ENCODE results near the gene GALK2. TPM values are rescaled to one million over a fixed set of nuclear protein-coding genes. Genes with fewer than 3 reads are reported as not detected.
"Not testable (repeated sequence)": the region's sequence is repeated elsewhere in the genome, so short reads cannot be mapped to it uniquely, and the experiment has no call there.

The GALK2 gene
- total and polyA plus RNA-seq, 9 donors: 13.4 to 26.5 (median 15.4) TPM

- Histone ChIP-seq H3K4me1 (ENCODE audit: control insufficient read depth, insufficient read depth, low read length) (no peaks in the 10 kb centered on the region), H3K27me3 (ENCODE audit: control insufficient read depth, insufficient read depth, low read length) (no peaks in the 10 kb centered on the region), H3K4me3 (ENCODE audit: low read length) (no peak overlapping the region), H3K9me3 (replicated peaks; ENCODE audit: control insufficient read depth, low read depth, low read length) (no peaks in the 10 kb centered on the region), H3K36me3 (ENCODE audit: control insufficient read depth, insufficient read depth, low read length) (no peaks in the 10 kb centered on the region), H3K27ac (ENCODE audit: low read length) (no peak overlapping the region)
- no peak for DNase-seq
- 55% methylated on average over 2 of the region's 4 CpGs for WGBS (ENCODE audit: insufficient coverage)
Measured at GRCh38 chr15:49327927-49328326, 157.9 kb downstream of the GALK2 start.

- no peaks in the 10 kb centered on the region for H3K36me3 ChIP-seq (ENCODE audit: control insufficient read depth, insufficient read depth, low read length)
- DNase-seq: no peak
- no peaks in the 10 kb centered on the region for H3K27me3 ChIP-seq (ENCODE audit: control insufficient read depth, insufficient read depth, low read length)
- H3K9me3 ChIP-seq (replicated peaks; ENCODE audit: control insufficient read depth, low read depth, low read length): no peaks in the 10 kb centered on the region
- no peak overlapping the region for H3K4me3 ChIP-seq (ENCODE audit: low read length)
- no peak overlapping the region for H3K27ac ChIP-seq (ENCODE audit: low read length)
- no peaks in the 10 kb centered on the region for H3K4me1 ChIP-seq (ENCODE audit: control insufficient read depth, insufficient read depth, low read length)
Measured at GRCh38 chr15:49328941-49329340, 158.9 kb downstream of the GALK2 start.

GRCh38 chr15:49330166-49330565 is 160.1 kb downstream of the GALK2 start:
- no peaks in the 10 kb centered on the region for H3K36me3 ChIP-seq (ENCODE audit: control insufficient read depth, insufficient read depth, low read length)
- H3K4me3 ChIP-seq (ENCODE audit: low read length): no peak overlapping the region
- H3K9me3 ChIP-seq (replicated peaks; ENCODE audit: control insufficient read depth, low read depth, low read length): no peaks in the 10 kb centered on the region
- H3K27ac ChIP-seq (ENCODE audit: low read length): no peak overlapping the region
- DNase-seq: no peak
- no peaks in the 10 kb centered on the region for H3K4me1 ChIP-seq (ENCODE audit: control insufficient read depth, insufficient read depth, low read length)
- no peaks in the 10 kb centered on the region for H3K27me3 ChIP-seq (ENCODE audit: control insufficient read depth, insufficient read depth, low read length)

- H3K9me3 ChIP-seq (replicated peaks; ENCODE audit: control insufficient read depth, low read depth, low read length): no peaks in the 10 kb centered on the region
- no peak overlapping the region for H3K4me3 ChIP-seq (ENCODE audit: low read length)
- H3K27me3 ChIP-seq (ENCODE audit: control insufficient read depth, insufficient read depth, low read length): no peaks in the 10 kb centered on the region
- H3K27ac ChIP-seq (ENCODE audit: low read length): no peak overlapping the region
- H3K36me3 ChIP-seq (ENCODE audit: control insufficient read depth, insufficient read depth, low read length): no peaks in the 10 kb centered on the region
- DNase-seq: no peak
- H3K4me1 ChIP-seq (ENCODE audit: control insufficient read depth, insufficient read depth, low read length): no peaks in the 10 kb centered on the region
Measured at GRCh38 chr15:49331442-49331841, 161.4 kb downstream of the GALK2 start.

GRCh38 chr15:49331951-49332350 is 161.9 kb downstream of the GALK2 start:
- 100% methylated on average over 1 of the region's 3 CpGs for WGBS (ENCODE audit: insufficient coverage)
- Histone ChIP-seq H3K4me3 (ENCODE audit: low read length) (no peak overlapping the region), H3K4me1 (ENCODE audit: control insufficient read depth, insufficient read depth, low read length) (no peaks in the 10 kb centered on the region)

GRCh38 chr15:49339656-49340055 is 169.6 kb downstream of the GALK2 start:
- H3K4me1 ChIP-seq (ENCODE audit: control insufficient read depth, insufficient read depth, low read length): no peaks in the 10 kb centered on the region
- no peaks in the 10 kb centered on the region for H3K27me3 ChIP-seq (ENCODE audit: control insufficient read depth, insufficient read depth, low read length)
- WGBS (ENCODE audit: insufficient coverage): 91% methylated on average over 9 of the region's 10 CpGs
- DNase-seq: no peak
- H3K4me3 ChIP-seq (ENCODE audit: low read length): no peak overlapping the region
- H3K36me3 ChIP-seq (ENCODE audit: control insufficient read depth, insufficient read depth, low read length): no peaks in the 10 kb centered on the region
- H3K9me3 ChIP-seq (replicated peaks; ENCODE audit: control insufficient read depth, low read depth, low read length): peaks cover 6% of the 10 kb centered on the region
- H3K27ac ChIP-seq (ENCODE audit: low read length): no peak overlapping the region

More at GRCh38 chr15:49331951-49332350, 161.9 kb downstream of the GALK2 start:
- Histone ChIP-seq H3K27ac (ENCODE audit: low read length) (no peak overlapping the region), H3K9me3 (replicated peaks; ENCODE audit: control insufficient read depth, low read depth, low read length) (no peaks in the 10 kb centered on the region), H3K27me3 (ENCODE audit: control insufficient read depth, insufficient read depth, low read length) (no peaks in the 10 kb centered on the region), H3K36me3 (ENCODE audit: control insufficient read depth, insufficient read depth, low read length) (no peaks in the 10 kb centered on the region)
- DNase-seq: no peak

- DNase-seq: no peak
- Histone ChIP-seq H3K4me1 (ENCODE audit: control insufficient read depth, insufficient read depth, low read length) (no peaks in the 10 kb centered on the region), H3K9me3 (replicated peaks; ENCODE audit: control insufficient read depth, low read depth, low read length) (peaks cover 6% of the 10 kb centered on the region), H3K27ac (ENCODE audit: low read length) (no peak overlapping the region), H3K36me3 (ENCODE audit: control insufficient read depth, insufficient read depth, low read length) (no peaks in the 10 kb centered on the region), H3K27me3 (ENCODE audit: control insufficient read depth, insufficient read depth, low read length) (no peaks in the 10 kb centered on the region), H3K4me3 (ENCODE audit: low read length) (no peak overlapping the region)
Measured at GRCh38 chr15:49343546-49343945, 173.5 kb downstream of the GALK2 start.

- not testable (repeated sequence) for H3K27ac ChIP-seq (ENCODE audit: low read length); H3K36me3 ChIP-seq (ENCODE audit: control insufficient read depth, insufficient read depth, low read length); H3K4me1 ChIP-seq (ENCODE audit: control insufficient read depth, insufficient read depth, low read length); DNase-seq; H3K27me3 ChIP-seq (ENCODE audit: control insufficient read depth, insufficient read depth, low read length); H3K4me3 ChIP-seq (ENCODE audit: low read length); H3K9me3 ChIP-seq (replicated peaks; ENCODE audit: control insufficient read depth, low read depth, low read length)
- WGBS (ENCODE audit: insufficient coverage): 98% methylated on average over 12 of the region's 17 CpGs
Measured at GRCh38 chr15:49354439-49354838, 184.4 kb downstream of the GALK2 start.

GRCh38 chr15:49361370-49361769 is 191.3 kb downstream of the GALK2 start:
- no CpG with 5 or more reads among the region's 3 CpGs for WGBS (ENCODE audit: insufficient coverage)
- DNase-seq: no peak
- no peaks in the 10 kb centered on the region for H3K4me1 ChIP-seq (ENCODE audit: control insufficient read depth, insufficient read depth, low read length)
- no peaks in the 10 kb centered on the region for H3K9me3 ChIP-seq (replicated peaks; ENCODE audit: control insufficient read depth, low read depth, low read length)
- H3K27me3 ChIP-seq (ENCODE audit: control insufficient read depth, insufficient read depth, low read length): no peaks in the 10 kb centered on the region
- no peaks in the 10 kb centered on the region for H3K36me3 ChIP-seq (ENCODE audit: control insufficient read depth, insufficient read depth, low read length)
- no peak overlapping the region for H3K4me3 ChIP-seq (ENCODE audit: low read length)
- H3K27ac ChIP-seq (ENCODE audit: low read length): no peak overlapping the region

GRCh38 chr15:49366496-49366895 is 196.4 kb downstream of the GALK2 start:
- no peaks in the 10 kb centered on the region for H3K27me3 ChIP-seq (ENCODE audit: control insufficient read depth, insufficient read depth, low read length)
- WGBS (ENCODE audit: insufficient coverage): 97% methylated on average over 17 of the region's 22 CpGs
- no peaks in the 10 kb centered on the region for H3K4me1 ChIP-seq (ENCODE audit: control insufficient read depth, insufficient read depth, low read length)
- H3K4me3 ChIP-seq (ENCODE audit: low read length): no peak overlapping the region
- H3K9me3 ChIP-seq (replicated peaks; ENCODE audit: control insufficient read depth, low read depth, low read length): no peaks in the 10 kb centered on the region
- no peaks in the 10 kb centered on the region for H3K36me3 ChIP-seq (ENCODE audit: control insufficient read depth, insufficient read depth, low read length)
- no peak overlapping the region for H3K27ac ChIP-seq (ENCODE audit: low read length)
- no peak for DNase-seq

GRCh38 chr15:49370782-49371181 is 200.7 kb downstream of the GALK2 start:
- no peaks in the 10 kb centered on the region for H3K4me1 ChIP-seq (ENCODE audit: control insufficient read depth, insufficient read depth, low read length)
- no peaks in the 10 kb centered on the region for H3K36me3 ChIP-seq (ENCODE audit: control insufficient read depth, insufficient read depth, low read length)
- H3K4me3 ChIP-seq (ENCODE audit: low read length): no peak overlapping the region
- no peaks in the 10 kb centered on the region for H3K9me3 ChIP-seq (replicated peaks; ENCODE audit: control insufficient read depth, low read depth, low read length)
- DNase-seq: peak; percentile 53
- WGBS (ENCODE audit: insufficient coverage): no CpG with 5 or more reads among the region's 1 CpG
- no peaks in the 10 kb centered on the region for H3K27me3 ChIP-seq (ENCODE audit: control insufficient read depth, insufficient read depth, low read length)
- H3K27ac ChIP-seq (ENCODE audit: low read length): no peak overlapping the region
